HFF-Myc (cell line): ENCODE results near the gene GINS2.

Experiments
- DNase-seq: peaks from one replicate; pipeline ENCODE4 v3.0.0-alpha.2; 2011; ENCODE audit warnings: low read depth; ENCODE audit errors: extremely low read depth
- H3K4me3 ChIP-seq: replicated peaks from 2 replicates; pipeline ENCODE4 v1.5.1; 2011; ENCODE audit warnings: low read depth, mild to moderate bottlenecking, control low read depth, low read length
- CTCF ChIP-seq: IDR thresholded peaks from 2 replicates; pipeline ENCODE4 v1.5.1; 2012; ENCODE audit warnings: mild to moderate bottlenecking, low read depth, low read length, control low read depth; ENCODE audit errors: missing control alignments

Gene GINS2

GRCh38 chr16:85688586-85689284 lies at the start of gene GINS2:
TSS of gene GINS2 (minus strand) at chr16:85688954. CDS start at chr16:85688898, 56 bp downstream.
- peak within 1 kb of the TSS; percentile 63 for H3K4me3 ChIP-seq
- no peak for TF ChIP-seq CTCF
- DNase-seq, result peak; percentile 29

- no peak overlapping the region for H3K4me3 ChIP-seq
- DNase-seq, result no peak
- TF ChIP-seq CTCF, result no peak
Measured at GRCh38 chr16:85736921-85737320, 48.2 kb upstream of the GINS2 start.

- H3K4me3 ChIP-seq, result no peak overlapping the region
- TF ChIP-seq CTCF, result no peak
- no peak for DNase-seq
Measured at GRCh38 chr16:85735946-85736345, 47.2 kb upstream of the GINS2 start.

- H3K4me3 ChIP-seq, result no peak overlapping the region
- DNase-seq, result no peak
- no peak for TF ChIP-seq CTCF
Measured at GRCh38 chr16:85735225-85735635, 46.5 kb upstream of the GINS2 start.

GRCh38 chr16:85734311-85735017 lies 45.7 kb upstream of the GINS2 start:
- DNase-seq, result no peak
- H3K4me3 ChIP-seq, result no peak overlapping the region
- no peak for TF ChIP-seq CTCF

- no peak overlapping the region for H3K4me3 ChIP-seq
- DNase-seq, result no peak
- TF ChIP-seq CTCF, result no peak
Measured at GRCh38 chr16:85733839-85734170, 45.1 kb upstream of the GINS2 start.
